OCI-LY7 (cell line): Measurements from ENCODE around the gene RSPH6A. TPM values are rescaled to one million over a fixed set of nuclear protein-coding genes. Genes with fewer than 3 reads are reported as not detected.

Experiments
- BruUV-seq: library from RNA; stranded (reverse); fragments of 400-500 nt; replicated peaks from 2 replicates; lab custom pipeline; 2021; lab: Mats Ljungman, UMichigan
- CTCF ChIA-PET: fragments of 300-600 bp; sonication (Branson Sonifier 250); formaldehyde crosslinking; loops from one replicate; lab custom pipeline; 2022; ENCODE audit warnings: antibody characterized with exemption; ENCODE audit not compliant: unreplicated experiment; lab: Charles Lee
- POLR2A ChIA-PET: fragments of 300-600 bp; sonication (Branson Sonifier 250); formaldehyde crosslinking; loops from one replicate; lab custom pipeline; 2022; ENCODE audit warnings: antibody characterized with exemption; lab: Charles Lee
- DNase-seq: peaks from one replicate; pipeline ENCODE4 v3.0.0-alpha.2; 2015; ENCODE audit warnings: low spot score
- H2AFZ ChIP-seq: fragments of 200-600 bp; sonication (generic), shearing (Covaris generic); 2 replicates; pipeline ENCODE4 v1.6.1; 2014; ENCODE audit warnings: mild to moderate bottlenecking, antibody characterized with exemption, low read length, moderate library complexity
- H3K27ac ChIP-seq: fragments of 200-600 bp; sonication (generic); 2 replicates; pipeline ENCODE4 v1.5.1; 2014; ENCODE audit warnings: mixed run types, low read depth, mild to moderate bottlenecking, moderate library complexity, low read length, inconsistent platforms; ENCODE audit not compliant: poor library complexity, severe bottlenecking
- H3K36me3 ChIP-seq: fragments of 200-600 bp; sonication (generic); 2 replicates; pipeline ENCODE4 v1.6.1; 2014; ENCODE audit warnings: mild to moderate bottlenecking, antibody characterized with exemption, low read length, moderate library complexity, mixed read lengths; ENCODE audit not compliant: insufficient read depth
- H3K4me1 ChIP-seq: fragments of 200-600 bp; sonication (generic); 2 replicates; pipeline ENCODE4 v1.5.1; 2014; ENCODE audit warnings: mild to moderate bottlenecking, low read length; ENCODE audit not compliant: insufficient read depth, poor library complexity, severe bottlenecking
- H3K4me2 ChIP-seq: fragments of 200-600 bp; sonication (generic); 2 replicates; pipeline ENCODE4 v1.6.1; 2014; ENCODE audit warnings: mild to moderate bottlenecking, low read length
- H3K4me3 ChIP-seq: fragments of 200-600 bp; sonication (generic); 2 replicates; pipeline ENCODE4 v1.5.1; 2014; ENCODE audit warnings: mild to moderate bottlenecking, low read depth, low read length; ENCODE audit not compliant: poor library complexity, severe bottlenecking
- H3K79me2 ChIP-seq: fragments of 200-600 bp; sonication (generic); 2 replicates; pipeline ENCODE4 v1.6.1; 2016; ENCODE audit warnings: low read depth, mild to moderate bottlenecking, low read length, moderate library complexity, mixed read lengths; ENCODE audit not compliant: insufficient read depth
- H3K9me2 ChIP-seq: fragments of 200-600 bp; sonication (generic); 2 replicates; pipeline ENCODE4 v1.6.1; 2016; ENCODE audit warnings: mild to moderate bottlenecking, low read length, mixed read lengths; ENCODE audit not compliant: insufficient read depth
- H3K9me3 ChIP-seq: fragments of 200-600 bp; sonication (generic); 2 replicates; pipeline ENCODE4 v1.6.1; 2014; ENCODE audit warnings: mild to moderate bottlenecking, mixed run types, low read length, mixed read lengths
- H4K20me1 ChIP-seq: fragments of 200-600 bp; sonication (generic); 2 replicates; pipeline ENCODE4 v1.6.1; 2014; ENCODE audit warnings: mild to moderate bottlenecking, antibody characterized with exemption, low read length, moderate library complexity, mixed read lengths; ENCODE audit not compliant: insufficient read depth
- CTCF ChIP-seq: fragments of 200-600 bp; sonication (generic); conservative IDR thresholded peaks from 2 replicates; pipeline ENCODE4 v1.5.1; 2014; ENCODE audit warnings: mild to moderate bottlenecking, antibody characterized with exemption, low read length, moderate library complexity, mixed read lengths
- EZH2phosphoT487 ChIP-seq: fragments of 200-600 bp; sonication (generic); IDR thresholded peaks from 2 replicates; pipeline ENCODE4 v1.6.1; 2018; ENCODE audit warnings: low read depth, borderline replicate concordance, mild to moderate bottlenecking, mixed run types, antibody characterized with exemption, low read length, moderate library complexity, mixed read lengths
- intact Hi-C: fragments of 100-400 bp; cut with micrococcal nuclease; formaldehyde crosslinking; loops from one replicate; pipeline ENCODE4 v1.10.0; 2022; ENCODE audit not compliant: unreplicated experiment
- total RNA-seq, 2 experiments: library from RNA; depleted of rRNA in 1 of 2; stranded (reverse); fragments of >200 nt in 1 of 2; shearing (Covaris generic) in 1 of 2; gene quantifications; 2 replicates each; pipeline ENCODE4 v1.2.3, GENCODE V29; 2014 to 2022

RSPH6A gene
- total RNA-seq, 2 experiments from 2014 or later: 0.16 to 0.72 TPM

- H3K4me1 ChIP-seq: peaks cover 25% of the 10 kb centered on the region
- H3K36me3 ChIP-seq: peaks cover 28% of the 10 kb centered on the region
- H2AFZ ChIP-seq: no peak overlapping the region
- H3K27ac ChIP-seq: no peak overlapping the region
- H3K4me2 ChIP-seq: peak overlapping the region; percentile 100
- no peak for DNase-seq
- H3K9me2 ChIP-seq: no peaks in the 10 kb centered on the region
- intact Hi-C loops: no loop called here
- H3K4me3 ChIP-seq: peak overlapping the region; percentile 94
- CTCF ChIA-PET: no interaction called here
- BruUV-seq: no TSS peak
- POLR2A ChIA-PET: no interaction called here
- peaks cover 11% of the 10 kb centered on the region; the same call in 1 of the 2 replicates for H4K20me1 ChIP-seq
- no peak for TF ChIP-seq CTCF
- no peak for TF ChIP-seq EZH2phosphoT487
- peaks cover 11% of the 10 kb centered on the region; the same call in 1 of the 2 replicates for H3K79me2 ChIP-seq
- no peaks in the 10 kb centered on the region for H3K9me3 ChIP-seq
These were observed 23.2 kb downstream of the RSPH6A start for GRCh38 chr19:45791744-45792469.

GRCh38 chr19:45790942-45791341, 24.2 kb downstream of the RSPH6A start:
- ChIA-PET POLR2A (no interaction called here), CTCF (no interaction called here)
- Histone ChIP-seq H3K4me3 (peak overlapping the region; percentile 94), H3K79me2 (peaks cover 11% of the 10 kb centered on the region; the same call in 1 of the 2 replicates), H4K20me1 (peaks cover 11% of the 10 kb centered on the region; the same call in 1 of the 2 replicates), H3K36me3 (peaks cover 38% of the 10 kb centered on the region), H3K4me1 (peaks cover 25% of the 10 kb centered on the region), H3K9me2 (no peaks in the 10 kb centered on the region), H2AFZ (no peak overlapping the region), H3K4me2 (peak overlapping the region; percentile 100), H3K27ac (no peak overlapping the region), H3K9me3 (no peaks in the 10 kb centered on the region)
- intact Hi-C loops: no loop called here
- BruUV-seq: no TSS peak
- TF ChIP-seq CTCF (no peak), EZH2phosphoT487 (no peak)
- DNase-seq: no peak
